ENCODE measurements around the gene FRS2. TPM values are rescaled to one million over a fixed set of nuclear protein-coding genes. Genes with fewer than 3 reads are reported as not detected.

FRS2 gene
- total RNA-seq, 4 donors from 2014 or later, result 52.0 to 79.0 (median 61.0) TPM

DNA sequence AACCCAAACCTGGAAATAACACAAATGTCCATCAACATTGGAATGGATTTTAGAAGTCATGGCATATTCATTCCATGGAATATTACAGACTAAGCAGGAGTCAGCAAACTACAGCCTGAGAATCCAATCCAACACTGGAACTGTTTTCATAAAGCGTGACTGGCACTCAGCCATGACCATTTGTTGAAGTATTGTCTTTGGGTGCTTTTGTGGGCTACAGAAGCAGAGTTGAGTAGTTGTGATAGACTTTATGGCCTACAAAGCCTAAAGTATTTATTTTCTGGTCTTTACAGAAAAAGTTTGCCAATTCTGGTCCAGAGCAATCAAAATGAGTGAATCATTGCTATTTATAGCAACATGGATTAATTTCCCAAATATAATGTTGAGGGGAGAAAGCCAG, 34.5 kb upstream of the FRS2 start:
- Histone ChIP-seq H3K9me3 (no peaks in the 10 kb centered on the region), H3K4me3 (replicated peaks in 1 of 3) (no peak overlapping the region), H3K4me1 (peaks cover 18 to 56% of the 10 kb centered on the region in 2 donors), H3K27ac (peak overlapping the region in 2 of 3 donors; percentile 47 to 58), H3K36me3 (no peaks in the 10 kb centered on the region), H3K27me3 (no peaks in the 10 kb centered on the region)
- intact Hi-C loops (cut with DNase I), result no loop called here
- no peak for TF ChIP-seq POLR2A (IDR thresholded peaks at IDR 0.05)
- TF ChIP-seq, protein P1, sequence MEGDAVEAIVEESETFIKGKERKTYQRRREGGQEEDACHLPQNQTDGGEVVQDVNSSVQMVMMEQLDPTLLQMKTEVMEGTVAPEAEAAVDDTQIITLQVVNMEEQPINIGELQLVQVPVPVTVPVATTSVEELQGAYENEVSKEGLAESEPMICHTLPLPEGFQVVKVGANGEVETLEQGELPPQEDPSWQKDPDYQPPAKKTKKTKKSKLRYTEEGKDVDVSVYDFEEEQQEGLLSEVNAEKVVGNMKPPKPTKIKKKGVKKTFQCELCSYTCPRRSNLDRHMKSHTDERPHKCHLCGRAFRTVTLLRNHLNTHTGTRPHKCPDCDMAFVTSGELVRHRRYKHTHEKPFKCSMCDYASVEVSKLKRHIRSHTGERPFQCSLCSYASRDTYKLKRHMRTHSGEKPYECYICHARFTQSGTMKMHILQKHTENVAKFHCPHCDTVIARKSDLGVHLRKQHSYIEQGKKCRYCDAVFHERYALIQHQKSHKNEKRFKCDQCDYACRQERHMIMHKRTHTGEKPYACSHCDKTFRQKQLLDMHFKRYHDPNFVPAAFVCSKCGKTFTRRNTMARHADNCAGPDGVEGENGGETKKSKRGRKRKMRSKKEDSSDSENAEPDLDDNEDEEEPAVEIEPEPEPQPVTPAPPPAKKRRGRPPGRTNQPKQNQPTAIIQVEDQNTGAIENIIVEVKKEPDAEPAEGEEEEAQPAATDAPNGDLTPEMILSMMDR (IDR thresholded peaks at IDR 0.05), result no peak
- peak; percentile 63 to 80 for DNase-seq
- WGBS, 2 donors, result 27 to 44% methylated on average over 1 of the region's 1 CpG

DNA sequence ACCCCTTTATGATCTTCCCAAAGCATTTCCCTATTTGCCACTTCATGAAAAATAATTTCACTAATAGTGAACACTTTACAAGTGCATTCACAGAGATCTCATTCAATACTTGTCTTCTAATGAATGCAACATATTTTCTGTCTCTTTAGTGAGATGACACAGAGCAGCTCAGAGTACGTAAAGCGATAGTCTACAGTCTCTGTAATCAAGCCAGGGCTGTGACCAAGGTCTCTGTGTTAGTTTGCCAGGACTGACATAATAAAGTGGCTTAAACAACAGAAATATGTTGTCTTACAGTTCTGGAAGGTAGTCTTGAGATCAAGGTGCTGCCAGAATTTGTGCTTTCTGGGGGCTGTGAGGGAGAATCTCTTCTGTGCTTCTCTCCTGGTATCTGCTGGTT, 33.1 kb upstream of the FRS2 start:
- DNase-seq, result no peak
- TF ChIP-seq, protein P1 (IDR thresholded peaks at IDR 0.05), result no peak
- no peak for TF ChIP-seq POLR2A (IDR thresholded peaks at IDR 0.05)
- H3K27ac ChIP-seq, result no peak overlapping the region
- H3K27me3 ChIP-seq, result no peaks in the 10 kb centered on the region
- no peak overlapping the region for H3K4me3 ChIP-seq (replicated peaks in 1 of 3)
- no peaks in the 10 kb centered on the region for H3K36me3 ChIP-seq
- no peaks in the 10 kb centered on the region for H3K9me3 ChIP-seq
- WGBS, 2 donors, result 94 to 96% methylated on average over 2 of the region's 2 CpGs
- H3K4me1 ChIP-seq, result peaks cover 6 to 42% of the 10 kb centered on the region in 2 donors
- intact Hi-C loops (cut with DNase I), result no loop called here

DNA sequence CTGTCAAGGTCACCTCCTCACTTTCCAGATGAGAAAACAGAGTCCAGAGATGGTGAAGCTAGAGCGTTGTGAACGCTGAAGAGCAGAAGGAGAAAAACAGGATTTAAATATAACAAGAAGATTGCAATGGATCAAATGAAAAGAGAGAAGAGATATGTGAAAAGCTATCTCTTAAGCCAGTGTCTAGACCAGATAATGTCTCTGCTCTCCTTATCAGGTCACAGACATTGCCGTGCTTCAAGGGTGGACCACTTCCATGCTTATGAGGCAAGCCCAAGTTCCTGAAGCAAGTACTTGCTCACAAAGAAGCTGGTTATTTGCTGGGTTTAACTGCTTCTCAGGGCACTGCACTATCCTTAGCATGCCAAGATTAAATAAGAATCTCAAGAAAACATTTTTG, 31.6 kb upstream of the FRS2 start:
- 92 to 94% methylated on average over 3 of the region's 3 CpGs for WGBS, 2 donors
- Histone ChIP-seq H3K36me3 (no peaks in the 10 kb centered on the region), H3K4me1 (peaks cover 6 to 31% of the 10 kb centered on the region in 2 donors), H3K27ac (no peak overlapping the region), H3K27me3 (no peaks in the 10 kb centered on the region), H3K4me3 (replicated peaks in 1 of 3) (no peak overlapping the region), H3K9me3 (no peaks in the 10 kb centered on the region)
- intact Hi-C loops (cut with DNase I), result no loop called here
- TF ChIP-seq, protein P1 (IDR thresholded peaks at IDR 0.05), result no peak
- TF ChIP-seq POLR2A (IDR thresholded peaks at IDR 0.05), result no peak
- DNase-seq, result no peak

DNA sequence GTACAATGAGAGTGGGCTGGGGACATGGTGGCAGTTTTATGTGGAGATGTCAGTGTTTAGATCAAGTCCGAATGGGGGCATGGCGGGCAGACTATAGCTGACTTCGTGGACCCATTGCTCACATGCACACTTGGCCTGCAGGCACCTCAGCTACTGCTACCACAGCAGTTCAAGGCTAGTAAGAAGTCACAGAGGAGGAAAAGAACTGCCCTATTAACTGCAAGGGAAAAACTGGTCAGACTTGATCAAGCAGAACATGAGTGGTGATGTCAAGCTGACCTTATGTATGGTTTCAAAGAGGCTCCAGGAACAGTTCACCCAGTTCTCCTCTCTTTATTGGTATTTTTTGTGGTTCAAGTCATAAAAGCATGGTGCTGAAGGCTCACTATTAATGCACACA, 30.2 kb upstream of the FRS2 start:
- Histone ChIP-seq H3K27ac (no peak overlapping the region), H3K36me3 (no peaks in the 10 kb centered on the region), H3K27me3 (no peaks in the 10 kb centered on the region), H3K9me3 (no peaks in the 10 kb centered on the region), H3K4me3 (replicated peaks in 1 of 3) (no peak overlapping the region), H3K4me1 (peaks cover 6 to 19% of the 10 kb centered on the region in 2 donors)
- TF ChIP-seq, protein P1 (IDR thresholded peaks at IDR 0.05), result no peak
- TF ChIP-seq POLR2A (IDR thresholded peaks at IDR 0.05), result no peak
- WGBS, 2 donors, result 75 to 83% methylated on average over 3 of the region's 3 CpGs
- DNase-seq, result no peak
- intact Hi-C loops (cut with DNase I), result no loop called here

DNA sequence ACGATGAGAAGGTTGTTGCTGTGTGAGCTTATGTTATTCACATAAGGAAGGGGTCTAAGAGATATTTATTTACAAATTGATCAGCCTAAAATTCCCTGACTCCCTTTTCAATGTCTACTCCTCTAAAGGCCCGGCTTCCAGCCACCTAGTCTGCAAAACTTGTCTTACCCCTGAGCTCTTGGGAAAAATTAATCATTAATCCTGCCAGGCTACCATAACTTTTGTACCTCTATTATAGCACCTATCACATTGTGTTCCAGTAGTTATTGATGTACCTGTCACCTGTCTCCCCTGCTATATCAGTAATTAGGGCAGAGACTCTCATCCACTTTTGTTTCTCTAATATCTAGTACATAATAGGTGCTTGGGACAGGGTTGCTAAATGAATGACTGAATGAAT, 29.3 kb upstream of the FRS2 start:
- TF ChIP-seq POLR2A (IDR thresholded peaks at IDR 0.05), result no peak
- TF ChIP-seq, protein P1 (IDR thresholded peaks at IDR 0.05), result no peak
- no peak overlapping the region for H3K27ac ChIP-seq
- H3K4me3 ChIP-seq (replicated peaks in 1 of 3), result no peak overlapping the region
- intact Hi-C loops (cut with DNase I), result no loop called here
- H3K4me1 ChIP-seq, result peaks cover 2 to 10% of the 10 kb centered on the region in 2 donors
- no peak for DNase-seq
- WGBS, 2 donors, result 79 to 85% methylated on average over 2 of the region's 2 CpGs
- H3K9me3 ChIP-seq, result no peaks in the 10 kb centered on the region
- H3K27me3 ChIP-seq, result no peaks in the 10 kb centered on the region
- no peaks in the 10 kb centered on the region for H3K36me3 ChIP-seq
